ENCODE measurements around the gene CDH5.

Gene CDH5

DNA sequence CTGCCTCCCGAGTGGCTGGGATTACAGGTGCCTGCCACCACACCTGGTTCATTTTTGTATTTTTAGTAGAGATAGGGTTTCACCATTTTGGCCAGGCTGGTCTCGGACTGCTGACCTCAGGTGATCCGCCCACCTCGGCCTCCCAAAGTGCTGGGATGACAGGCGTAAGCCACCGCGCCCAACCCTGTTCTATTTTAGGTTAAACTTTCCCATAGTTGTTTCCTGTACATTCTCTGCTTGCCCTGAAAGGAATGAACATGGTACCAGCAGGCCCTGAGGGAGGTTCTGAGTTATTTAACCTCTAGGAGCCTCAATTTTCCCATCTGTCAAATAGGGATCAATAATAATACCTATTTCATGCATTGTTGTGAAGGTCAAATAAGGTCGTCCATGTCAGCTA is 11.0 kb upstream of the CDH5 start:
- TF ChIP-seq FOXP2 (optimal IDR thresholded peaks at IDR 0.05; ENCODE audit: borderline replicate concordance, extremely low read depth, extremely low read length, insufficient read depth) (no peak), POLR2AphosphoS5 (IDR thresholded peaks at IDR 0.05; ENCODE audit: low read depth, low read length) (no peak), SIN3A (IDR thresholded peaks at IDR 0.05; ENCODE audit: borderline replicate concordance, insufficient read depth, low read length) (no peak), TAF1 (IDR thresholded peaks at IDR 0.05; ENCODE audit: borderline replicate concordance, insufficient read depth, low read length) (no peak)
- TF ChIP-seq, protein P1, sequence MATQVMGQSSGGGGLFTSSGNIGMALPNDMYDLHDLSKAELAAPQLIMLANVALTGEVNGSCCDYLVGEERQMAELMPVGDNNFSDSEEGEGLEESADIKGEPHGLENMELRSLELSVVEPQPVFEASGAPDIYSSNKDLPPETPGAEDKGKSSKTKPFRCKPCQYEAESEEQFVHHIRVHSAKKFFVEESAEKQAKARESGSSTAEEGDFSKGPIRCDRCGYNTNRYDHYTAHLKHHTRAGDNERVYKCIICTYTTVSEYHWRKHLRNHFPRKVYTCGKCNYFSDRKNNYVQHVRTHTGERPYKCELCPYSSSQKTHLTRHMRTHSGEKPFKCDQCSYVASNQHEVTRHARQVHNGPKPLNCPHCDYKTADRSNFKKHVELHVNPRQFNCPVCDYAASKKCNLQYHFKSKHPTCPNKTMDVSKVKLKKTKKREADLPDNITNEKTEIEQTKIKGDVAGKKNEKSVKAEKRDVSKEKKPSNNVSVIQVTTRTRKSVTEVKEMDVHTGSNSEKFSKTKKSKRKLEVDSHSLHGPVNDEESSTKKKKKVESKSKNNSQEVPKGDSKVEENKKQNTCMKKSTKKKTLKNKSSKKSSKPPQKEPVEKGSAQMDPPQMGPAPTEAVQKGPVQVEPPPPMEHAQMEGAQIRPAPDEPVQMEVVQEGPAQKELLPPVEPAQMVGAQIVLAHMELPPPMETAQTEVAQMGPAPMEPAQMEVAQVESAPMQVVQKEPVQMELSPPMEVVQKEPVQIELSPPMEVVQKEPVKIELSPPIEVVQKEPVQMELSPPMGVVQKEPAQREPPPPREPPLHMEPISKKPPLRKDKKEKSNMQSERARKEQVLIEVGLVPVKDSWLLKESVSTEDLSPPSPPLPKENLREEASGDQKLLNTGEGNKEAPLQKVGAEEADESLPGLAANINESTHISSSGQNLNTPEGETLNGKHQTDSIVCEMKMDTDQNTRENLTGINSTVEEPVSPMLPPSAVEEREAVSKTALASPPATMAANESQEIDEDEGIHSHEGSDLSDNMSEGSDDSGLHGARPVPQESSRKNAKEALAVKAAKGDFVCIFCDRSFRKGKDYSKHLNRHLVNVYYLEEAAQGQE (IDR thresholded peaks at IDR 0.05; ENCODE audit: insufficient read depth in 1 of 2, low read depth in 2 of 2, low read length in 2 of 2) = no peak

DNA sequence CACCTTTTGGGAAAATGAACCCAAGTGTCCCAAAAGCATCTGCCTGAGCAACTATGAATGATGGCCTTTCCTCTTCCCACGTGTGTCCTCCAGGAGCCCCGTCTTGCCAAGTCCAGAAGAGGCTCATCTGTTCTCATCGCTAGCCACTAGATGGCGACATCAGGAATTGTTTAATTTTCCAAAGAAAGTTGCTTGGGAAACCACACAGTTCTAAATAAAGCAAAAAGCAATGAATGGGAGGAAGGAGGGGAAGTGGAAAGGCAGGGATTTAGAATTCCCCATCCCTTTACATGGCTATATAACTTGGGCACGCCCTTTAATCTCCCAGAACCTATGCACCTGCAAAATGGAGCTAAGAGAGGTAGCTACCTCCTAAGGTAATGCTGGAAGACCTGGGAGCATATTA is 9.0 kb upstream of the CDH5 start:
- TF ChIP-seq SIN3A (IDR thresholded peaks at IDR 0.05; ENCODE audit: borderline replicate concordance, insufficient read depth, low read length) (no peak), TAF1 (IDR thresholded peaks at IDR 0.05; ENCODE audit: borderline replicate concordance, insufficient read depth, low read length) (no peak), FOXP2 (optimal IDR thresholded peaks at IDR 0.05; ENCODE audit: borderline replicate concordance, extremely low read depth, extremely low read length, insufficient read depth) (no peak), POLR2AphosphoS5 (IDR thresholded peaks at IDR 0.05; ENCODE audit: low read depth, low read length) (no peak)
- TF ChIP-seq, protein P1 (IDR thresholded peaks at IDR 0.05; ENCODE audit: insufficient read depth in 1 of 2, low read depth in 2 of 2, low read length in 2 of 2) = no peak

DNA sequence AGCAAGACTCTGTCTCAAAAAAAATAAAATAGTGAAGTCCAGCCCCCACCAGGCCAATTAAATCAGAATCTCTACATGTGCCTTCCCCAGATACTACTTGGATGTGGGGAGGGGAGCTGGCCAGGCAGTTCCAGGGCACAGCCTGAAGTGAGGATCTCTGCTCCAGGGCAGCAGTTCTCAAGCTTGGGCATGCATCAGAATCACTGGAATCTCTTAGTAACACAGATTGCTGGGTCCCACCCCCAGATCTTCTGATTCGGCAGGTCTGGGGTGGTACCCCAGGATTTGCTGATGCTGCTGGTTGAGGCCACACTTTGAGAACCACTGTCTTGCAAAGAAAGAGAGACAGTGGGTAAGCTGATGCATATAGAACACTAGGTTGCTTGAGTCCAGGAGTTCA is 8.3 kb upstream of the CDH5 start:
- no peak for TF ChIP-seq SIN3A (IDR thresholded peaks at IDR 0.05; ENCODE audit: borderline replicate concordance, insufficient read depth, low read length)
- no peak for TF ChIP-seq FOXP2 (optimal IDR thresholded peaks at IDR 0.05; ENCODE audit: borderline replicate concordance, extremely low read depth, extremely low read length, insufficient read depth)
- TF ChIP-seq TAF1 (IDR thresholded peaks at IDR 0.05; ENCODE audit: borderline replicate concordance, insufficient read depth, low read length) = no peak
- no peak for TF ChIP-seq POLR2AphosphoS5 (IDR thresholded peaks at IDR 0.05; ENCODE audit: low read depth, low read length)
- TF ChIP-seq, protein P1 (IDR thresholded peaks at IDR 0.05; ENCODE audit: insufficient read depth in 1 of 2, low read depth in 2 of 2, low read length in 2 of 2) = no peak

DNA sequence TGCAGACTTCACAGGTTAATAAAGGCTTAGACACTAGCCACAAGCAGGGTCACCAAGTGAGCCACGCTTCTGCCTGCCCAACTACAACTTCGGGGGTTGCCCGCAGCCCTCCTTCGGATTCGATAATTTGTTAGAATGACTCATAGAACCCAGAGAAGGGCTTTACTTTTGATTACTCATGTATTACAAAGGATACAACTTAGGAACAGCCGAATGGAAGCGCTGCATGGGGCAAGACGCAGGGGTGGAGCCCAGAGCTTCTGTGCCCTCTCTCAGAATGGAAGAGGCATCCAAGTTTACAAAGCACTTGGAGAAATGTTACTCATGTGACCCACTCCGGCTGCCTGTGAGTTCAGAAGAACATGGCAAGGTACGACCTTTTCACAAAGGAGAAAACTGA is 7.5 kb upstream of the CDH5 start:
- TF ChIP-seq FOXP2 (optimal IDR thresholded peaks at IDR 0.05; ENCODE audit: borderline replicate concordance, extremely low read depth, extremely low read length, insufficient read depth) = no peak
- TF ChIP-seq POLR2AphosphoS5 (IDR thresholded peaks at IDR 0.05; ENCODE audit: low read depth, low read length) = no peak
- TF ChIP-seq, protein P1 (IDR thresholded peaks at IDR 0.05; ENCODE audit: insufficient read depth in 1 of 2, low read depth in 2 of 2, low read length in 2 of 2) = no peak
- no peak for TF ChIP-seq TAF1 (IDR thresholded peaks at IDR 0.05; ENCODE audit: borderline replicate concordance, insufficient read depth, low read length)
- TF ChIP-seq SIN3A (IDR thresholded peaks at IDR 0.05; ENCODE audit: borderline replicate concordance, insufficient read depth, low read length) = no peak

Data from PFSK-1 (cell line).